ENCODE results near the gene RDH16. TPM values are rescaled to one million over a fixed set of nuclear protein-coding genes. Genes with fewer than 3 reads are reported as not detected.

RDH16 gene
- polyA plus RNA-seq, 2 of the 4 experiments (the other 2 are of a cell fraction) = 0.06 to 0.21 TPM

GRCh38 chr12:57000393-57000792 is 43.0 kb upstream of the RDH16 start:
- Histone ChIP-seq H3K4me3 (no peak overlapping the region), H3K4me1 (peaks cover 20% of the 10 kb centered on the region), H3K27ac (no peak overlapping the region), H3K9me3 (no peaks in the 10 kb centered on the region), H3K4me2 (no peak overlapping the region)
- ATAC-seq = no peak
- no peak for DNase-seq (ENCODE audit: low read depth in 1 of 2, low spot score in 1 of 2)
- no peak for FAIRE-seq
- WGBS (ENCODE audit: missing lambda C conversion rate) = 46% methylated on average over 1 of the region's 1 CpG
- POLR2A ChIA-PET = no interaction called here
- CTCF ChIA-PET = interaction anchor here (1.0 to 10.1 kb wide), 8 partner anchors 8 to 242 kb away, joined by 3 to 119 read pairs (median 14); a partner anchor contains a TSS
- no peak for TF ChIP-seq POLR2A (IDR thresholded peaks at IDR 0.05; ENCODE audit: low read length)
- no peak for TF ChIP-seq ZNF302 (CRISPR knock-in tag; IDR thresholded peaks at IDR 0.05)
- no peak for TF ChIP-seq RARB (CRISPR knock-in tag; IDR thresholded peaks at IDR 0.05)
- TF ChIP-seq ZC3H11A (IDR thresholded peaks at IDR 0.05) = no peak
- TF ChIP-seq SREBF2 (IDR thresholded peaks at IDR 0.05) = no peak
- TF ChIP-seq EHMT2 (IDR thresholded peaks at IDR 0.05; ENCODE audit: low read depth) = no peak
- no peak for TF ChIP-seq RCOR1 (IDR thresholded peaks at IDR 0.05; ENCODE audit: low read depth, low read length)
- TF ChIP-seq CHD2 (IDR thresholded peaks at IDR 0.05; ENCODE audit: low read length, partially characterized antibody) = no peak
- no peak for TF ChIP-seq CEBPB (IDR thresholded peaks at IDR 0.05)
- no peak for TF ChIP-seq RNF2 (IDR thresholded peaks at IDR 0.05; ENCODE audit: borderline replicate concordance, low read depth)
- no peak for TF ChIP-seq HDAC2 (IDR thresholded peaks at IDR 0.05)
- TF ChIP-seq NR3C1 (IDR thresholded peaks at IDR 0.05) = no peak
- TF ChIP-seq MAZ (IDR thresholded peaks at IDR 0.05; ENCODE audit: borderline replicate concordance, low read depth, low read length) = no peak
- TF ChIP-seq FOXS1 (CRISPR knock-in tag; IDR thresholded peaks at IDR 0.05) = no peak

- Histone ChIP-seq H3K4me2 (no peak overlapping the region), H3K27ac (no peak overlapping the region), H3K9me3 (no peaks in the 10 kb centered on the region), H3K4me3 (no peak overlapping the region), H3K4me1 (peaks cover 13% of the 10 kb centered on the region)
- DNase-seq (ENCODE audit: low read depth in 1 of 2, low spot score in 1 of 2) (no peak), FAIRE-seq (no peak), ATAC-seq (no peak)
- TF ChIP-seq CEBPB (IDR thresholded peaks at IDR 0.05) = no peak
- no peak for TF ChIP-seq ZC3H11A (IDR thresholded peaks at IDR 0.05)
- TF ChIP-seq MAX (IDR thresholded peaks at IDR 0.05) = no peak
- TF ChIP-seq GATA3 (IDR thresholded peaks at IDR 0.05; ENCODE audit: borderline replicate concordance) = no peak
- no peak for TF ChIP-seq HES2 (IDR thresholded peaks at IDR 0.05)
- no peak for TF ChIP-seq RFX5 (IDR thresholded peaks at IDR 0.05)
- TF ChIP-seq BCL3 (IDR thresholded peaks at IDR 0.05) = no peak
- no peak for TF ChIP-seq PBX3 (IDR thresholded peaks at IDR 0.05)
- no peak for TF ChIP-seq RNF2 (IDR thresholded peaks at IDR 0.05; ENCODE audit: borderline replicate concordance, low read depth)
- no peak for TF ChIP-seq RARB (CRISPR knock-in tag; IDR thresholded peaks at IDR 0.05)
- no peak for TF ChIP-seq CTCF (IDR thresholded peaks at IDR 0.05)
- no peak for TF ChIP-seq EP300 (IDR thresholded peaks at IDR 0.05)
- TF ChIP-seq TP53 (CRISPR knock-in tag; IDR thresholded peaks at IDR 0.05) = no peak
- no peak for TF ChIP-seq HOXB13 (CRISPR knock-in tag; IDR thresholded peaks at IDR 0.05; ENCODE audit: low read depth)
- no peak for TF ChIP-seq KDM5A (IDR thresholded peaks at IDR 0.05)
- no peak for TF ChIP-seq EHF (CRISPR knock-in tag; IDR thresholded peaks at IDR 0.05)
- no peak for TF ChIP-seq TFCP2L1 (CRISPR knock-in tag; IDR thresholded peaks at IDR 0.05)
- TF ChIP-seq EHMT2 (IDR thresholded peaks at IDR 0.05; ENCODE audit: low read depth) = no peak
- no peak for TF ChIP-seq HOXA7 (CRISPR knock-in tag; IDR thresholded peaks at IDR 0.05)
- POLR2A ChIA-PET = no interaction called here
- WGBS (ENCODE audit: missing lambda C conversion rate) = 86% methylated on average over 4 of the region's 4 CpGs
- CTCF ChIA-PET = interaction anchor here (1.0 to 10.1 kb wide), 9 partner anchors 12 to 243 kb away, joined by 3 to 119 read pairs (median 4); no protein-coding TSS in a partner anchor
Measured at GRCh38 chr12:56999456-56999855, 42.0 kb upstream of the RDH16 start.

Measured in A549 (cell line).